ENCODE measurements around the gene POTEJ.
"Not testable (repeated sequence)": the region's sequence is repeated elsewhere in the genome, so short reads cannot be mapped to it uniquely, and the experiment has no call there.

Gene POTEJ

DNA sequence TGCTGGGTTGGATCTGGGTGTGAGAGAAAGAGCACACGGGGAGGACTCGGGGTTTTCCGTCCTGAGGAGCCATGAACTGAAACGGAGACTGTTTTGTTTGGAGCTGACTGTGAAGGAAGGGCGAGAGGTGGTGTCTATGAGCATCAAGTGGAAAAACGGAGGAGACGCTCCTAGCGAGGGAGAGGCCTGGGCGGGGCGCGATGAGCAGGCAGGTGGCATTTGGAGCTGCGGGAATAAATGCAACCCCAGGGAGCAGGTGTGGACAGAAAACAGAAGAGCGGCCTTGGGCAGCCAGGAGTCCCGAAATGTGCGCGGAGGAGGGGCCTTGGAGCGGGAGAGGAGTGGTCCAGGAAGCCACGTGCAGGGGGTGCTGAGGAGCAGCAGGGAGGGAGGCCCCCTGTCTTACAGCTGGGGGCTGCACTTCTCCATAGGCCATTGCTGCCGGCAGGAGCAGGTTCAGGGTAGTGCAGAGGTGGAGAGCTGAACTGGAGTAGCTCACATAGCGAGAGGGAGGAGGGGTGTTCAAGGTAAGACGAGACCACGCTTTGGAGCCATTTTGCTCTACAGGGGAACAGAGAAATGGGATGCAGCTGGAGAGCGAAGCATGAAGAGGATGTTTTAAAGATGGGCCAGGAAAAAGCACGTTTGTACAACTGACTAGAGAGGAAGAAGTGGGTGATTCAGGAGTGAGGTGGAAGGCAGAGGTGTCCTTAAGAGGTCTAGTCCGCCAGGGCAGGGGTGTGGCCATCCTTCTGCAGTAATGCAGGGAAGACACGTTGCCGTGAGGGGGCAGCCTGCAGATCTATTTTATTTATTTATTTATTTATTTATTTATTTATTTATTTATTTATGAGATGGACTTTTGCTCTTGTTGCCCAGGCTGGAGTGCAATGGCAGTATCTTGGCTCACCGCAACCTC lies 2.0 kb upstream of the POTEJ start:
- not testable (repeated sequence) for H3K9ac ChIP-seq (ENCODE audit: low read length); H4K20me1 ChIP-seq (ENCODE audit: insufficient read depth, low read length); H3F3A ChIP-seq (ENCODE audit: insufficient read depth, low read length); H3K27ac ChIP-seq (ENCODE audit: low read length); H2AFZ ChIP-seq (ENCODE audit: low read length); H3K36me3 ChIP-seq (replicated peaks; ENCODE audit: insufficient read depth, low read length); H3K9me3 ChIP-seq (replicated peaks; ENCODE audit: insufficient read depth, low read length); H3K4me1 ChIP-seq (ENCODE audit: low read length); H3K79me2 ChIP-seq (ENCODE audit: low read length); H3K27me3 ChIP-seq (replicated peaks; ENCODE audit: insufficient read depth, low read length); DNase-seq; H3K4me2 ChIP-seq (ENCODE audit: low read depth, low read length); H3K9me2 ChIP-seq (replicated peaks; ENCODE audit: insufficient read depth, low read length); H3K4me3 ChIP-seq (ENCODE audit: low read length)

DNA sequence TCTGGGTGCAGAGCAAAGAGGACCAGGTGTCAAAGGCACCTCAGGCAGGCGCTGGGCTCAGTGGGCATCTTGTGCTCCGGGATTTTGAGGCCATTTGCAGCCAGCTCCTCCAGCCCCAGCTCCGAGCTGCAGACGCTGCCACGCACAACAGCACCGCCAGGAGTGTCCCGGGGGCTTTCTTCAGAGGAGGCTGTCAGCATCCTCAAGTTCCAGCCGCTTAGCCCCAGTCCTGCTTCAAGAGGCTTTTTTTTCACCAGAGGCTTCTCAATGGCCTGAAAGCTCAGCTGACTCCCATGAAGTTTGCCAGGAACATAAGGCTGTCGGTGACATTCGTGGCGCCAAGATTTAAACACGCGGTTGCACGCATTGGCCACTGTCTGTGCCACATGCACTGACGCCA lies 754 bp upstream of the POTEJ start:
- not testable (repeated sequence) for H3K27me3 ChIP-seq (replicated peaks; ENCODE audit: insufficient read depth, low read length); H3K79me2 ChIP-seq (ENCODE audit: low read length); H3K9me3 ChIP-seq (replicated peaks; ENCODE audit: insufficient read depth, low read length); H3K4me2 ChIP-seq (ENCODE audit: low read depth, low read length); H3F3A ChIP-seq (ENCODE audit: insufficient read depth, low read length); H3K4me1 ChIP-seq (ENCODE audit: low read length); H4K20me1 ChIP-seq (ENCODE audit: insufficient read depth, low read length); H2AFZ ChIP-seq (ENCODE audit: low read length); H3K4me3 ChIP-seq (ENCODE audit: low read length); H3K27ac ChIP-seq (ENCODE audit: low read length); DNase-seq; H3K9me2 ChIP-seq (replicated peaks; ENCODE audit: insufficient read depth, low read length); H3K36me3 ChIP-seq (replicated peaks; ENCODE audit: insufficient read depth, low read length); H3K9ac ChIP-seq (ENCODE audit: low read length)

DNA sequence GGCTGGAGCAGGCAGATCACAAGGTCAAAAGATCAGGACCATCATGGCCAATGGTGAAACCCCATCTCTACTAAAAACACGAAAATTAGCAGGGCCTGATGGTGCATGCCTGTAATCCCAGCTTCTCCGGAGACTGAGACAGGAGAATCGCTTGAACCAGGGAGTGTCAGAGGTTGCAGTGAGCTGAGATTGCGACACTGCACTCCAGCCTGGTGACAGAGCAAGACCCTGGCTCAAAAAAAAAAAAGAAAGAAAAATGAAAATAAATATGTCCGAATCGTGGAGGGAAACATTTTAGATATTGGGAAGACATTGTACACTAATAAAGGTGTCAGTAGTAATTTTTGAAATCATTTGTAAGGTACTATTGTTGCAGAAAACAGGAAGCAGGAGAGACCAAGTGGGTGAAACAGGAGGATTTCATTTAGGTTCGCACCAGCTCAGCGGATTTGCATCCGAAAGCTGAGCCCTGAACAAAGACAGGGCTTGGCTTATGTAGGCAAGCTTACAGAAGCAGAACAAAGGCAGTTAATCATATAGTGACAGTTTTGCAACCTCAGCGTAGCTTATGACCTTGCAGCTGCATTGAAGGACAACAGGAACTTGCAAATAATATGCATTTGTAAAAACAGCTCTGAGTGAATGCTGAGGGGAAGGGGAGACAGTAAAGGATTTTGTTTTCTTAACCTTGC lies 17.7 kb downstream of the POTEJ start:
- not testable (repeated sequence) for H2AFZ ChIP-seq (ENCODE audit: low read length)

DNA sequence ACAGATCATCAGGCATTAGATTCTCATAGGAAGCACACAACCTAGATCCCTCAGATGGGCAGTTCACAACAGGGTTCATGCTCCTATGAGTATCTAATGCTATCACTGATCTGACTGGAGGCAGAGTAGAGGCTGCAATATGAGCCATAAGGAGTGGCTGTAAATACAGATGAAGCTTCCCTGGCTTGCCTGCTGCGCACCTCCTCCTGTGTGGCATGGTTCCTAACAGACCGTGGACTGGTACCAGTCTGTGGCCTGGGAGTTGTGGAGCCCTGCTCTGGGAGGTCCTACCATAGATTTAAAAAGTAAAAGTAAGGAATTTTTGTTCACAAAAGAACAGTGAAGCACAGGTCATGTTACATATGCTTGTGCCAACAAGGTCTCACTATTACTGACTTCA lies 27.7 kb downstream of the POTEJ start:
- not testable (repeated sequence) for H2AFZ ChIP-seq (ENCODE audit: low read length); H3K9me3 ChIP-seq (replicated peaks; ENCODE audit: insufficient read depth, low read length); H3K9ac ChIP-seq (ENCODE audit: low read length); H4K20me1 ChIP-seq (ENCODE audit: insufficient read depth, low read length); H3K79me2 ChIP-seq (ENCODE audit: low read length); H3K4me2 ChIP-seq (ENCODE audit: low read depth, low read length); H3K27ac ChIP-seq (ENCODE audit: low read length); H3K4me3 ChIP-seq (ENCODE audit: low read length); H3K36me3 ChIP-seq (replicated peaks; ENCODE audit: insufficient read depth, low read length); DNase-seq; H3F3A ChIP-seq (ENCODE audit: insufficient read depth, low read length); H3K4me1 ChIP-seq (ENCODE audit: low read length); H3K9me2 ChIP-seq (replicated peaks; ENCODE audit: insufficient read depth, low read length); H3K27me3 ChIP-seq (replicated peaks; ENCODE audit: insufficient read depth, low read length)

More for the DNA sequence above, 17.7 kb downstream of the POTEJ start:
- H3K79me2 ChIP-seq (ENCODE audit: low read length); H3K9me3 ChIP-seq (replicated peaks; ENCODE audit: insufficient read depth, low read length); H3K27ac ChIP-seq (ENCODE audit: low read length); H3K27me3 ChIP-seq (replicated peaks; ENCODE audit: insufficient read depth, low read length); H4K20me1 ChIP-seq (ENCODE audit: insufficient read depth, low read length); H3K4me3 ChIP-seq (ENCODE audit: low read length); DNase-seq; H3K4me2 ChIP-seq (ENCODE audit: low read depth, low read length); H3K4me1 ChIP-seq (ENCODE audit: low read length); H3K9me2 ChIP-seq (replicated peaks; ENCODE audit: insufficient read depth, low read length); H3F3A ChIP-seq (ENCODE audit: insufficient read depth, low read length); H3K9ac ChIP-seq (ENCODE audit: low read length); H3K36me3 ChIP-seq (replicated peaks; ENCODE audit: insufficient read depth, low read length): not testable (repeated sequence)

DNA sequence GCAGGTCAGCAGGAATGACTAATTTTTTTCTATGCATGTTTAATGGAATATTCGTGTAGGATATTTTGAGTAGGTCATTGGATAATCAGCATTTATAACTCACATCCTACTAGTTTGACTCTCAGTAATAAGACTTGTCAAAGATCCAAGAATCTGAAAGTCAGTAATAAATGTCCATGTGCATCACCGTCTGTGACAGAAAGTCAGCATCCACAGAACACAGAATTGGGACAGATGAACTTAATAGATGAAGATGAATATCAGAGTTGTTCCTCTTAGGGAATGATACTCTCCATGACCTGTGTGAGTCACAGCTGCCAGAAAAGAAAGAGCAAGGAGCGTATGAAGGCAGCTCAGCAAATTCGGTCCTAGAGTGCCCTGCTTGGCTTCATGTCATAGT lies 30.4 kb downstream of the POTEJ start:
- not testable (repeated sequence) for H3K4me1 ChIP-seq (ENCODE audit: low read length); H3K79me2 ChIP-seq (ENCODE audit: low read length); H3K27me3 ChIP-seq (replicated peaks; ENCODE audit: insufficient read depth, low read length); H2AFZ ChIP-seq (ENCODE audit: low read length); DNase-seq; H3K27ac ChIP-seq (ENCODE audit: low read length); H3K4me2 ChIP-seq (ENCODE audit: low read depth, low read length); H3K9me2 ChIP-seq (replicated peaks; ENCODE audit: insufficient read depth, low read length); H3F3A ChIP-seq (ENCODE audit: insufficient read depth, low read length); H3K36me3 ChIP-seq (replicated peaks; ENCODE audit: insufficient read depth, low read length); H3K4me3 ChIP-seq (ENCODE audit: low read length); H4K20me1 ChIP-seq (ENCODE audit: insufficient read depth, low read length); H3K9ac ChIP-seq (ENCODE audit: low read length); H3K9me3 ChIP-seq (replicated peaks; ENCODE audit: insufficient read depth, low read length)

DNA sequence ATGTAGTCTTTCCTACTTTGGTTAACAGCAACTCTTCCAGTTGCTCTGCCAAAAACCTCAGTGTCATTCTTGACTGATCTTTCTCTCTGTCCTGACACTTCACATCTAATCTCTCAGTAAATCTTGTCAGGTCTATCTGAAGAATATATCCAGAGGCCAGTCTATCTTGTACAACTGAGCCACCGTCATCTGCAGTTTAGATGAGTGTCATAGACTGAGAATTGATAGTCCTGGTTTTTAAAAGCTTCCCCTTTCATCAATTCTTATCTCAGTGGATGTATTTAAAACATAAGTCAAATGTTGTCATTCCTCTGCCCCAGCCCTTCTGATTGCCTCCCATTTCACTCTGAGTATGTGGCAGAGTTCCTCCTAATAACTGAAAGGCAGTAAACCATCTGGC lies 38.0 kb downstream of the POTEJ start:
- not testable (repeated sequence) for H3K27ac ChIP-seq (ENCODE audit: low read length); H3K4me2 ChIP-seq (ENCODE audit: low read depth, low read length); H3K27me3 ChIP-seq (replicated peaks; ENCODE audit: insufficient read depth, low read length); H3K4me3 ChIP-seq (ENCODE audit: low read length); H3K9me3 ChIP-seq (replicated peaks; ENCODE audit: insufficient read depth, low read length); DNase-seq; H3F3A ChIP-seq (ENCODE audit: insufficient read depth, low read length); H3K36me3 ChIP-seq (replicated peaks; ENCODE audit: insufficient read depth, low read length); H3K9ac ChIP-seq (ENCODE audit: low read length); H3K79me2 ChIP-seq (ENCODE audit: low read length); H3K9me2 ChIP-seq (replicated peaks; ENCODE audit: insufficient read depth, low read length); H4K20me1 ChIP-seq (ENCODE audit: insufficient read depth, low read length); H3K4me1 ChIP-seq (ENCODE audit: low read length); H2AFZ ChIP-seq (ENCODE audit: low read length)

DNA sequence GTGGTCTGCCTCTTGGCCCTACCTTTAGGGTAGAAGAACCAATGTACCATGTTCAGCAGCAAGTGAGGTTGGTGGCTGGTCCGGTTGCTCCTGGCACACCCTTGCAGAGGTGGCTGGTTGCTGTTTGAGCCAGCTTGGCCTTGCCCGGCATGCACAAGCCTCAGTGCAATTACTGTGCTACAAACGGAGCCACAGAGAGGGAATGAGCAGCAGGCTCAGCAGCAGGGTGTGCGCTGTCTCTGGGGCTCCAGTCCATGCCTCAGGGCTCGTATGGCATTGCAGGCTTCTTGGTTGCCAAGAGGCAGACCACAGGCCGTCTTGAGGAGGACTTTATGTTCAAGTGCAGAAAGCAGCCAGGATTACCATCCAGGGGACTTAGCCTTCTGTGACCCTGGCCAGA lies 53.3 kb downstream of the POTEJ start:
- H3K79me2 ChIP-seq (ENCODE audit: low read length); H2AFZ ChIP-seq (ENCODE audit: low read length); H3K27me3 ChIP-seq (replicated peaks; ENCODE audit: insufficient read depth, low read length); H3K9ac ChIP-seq (ENCODE audit: low read length); H3K36me3 ChIP-seq (replicated peaks; ENCODE audit: insufficient read depth, low read length); H3K4me1 ChIP-seq (ENCODE audit: low read length); H3K27ac ChIP-seq (ENCODE audit: low read length); H3F3A ChIP-seq (ENCODE audit: insufficient read depth, low read length); H4K20me1 ChIP-seq (ENCODE audit: insufficient read depth, low read length); H3K4me2 ChIP-seq (ENCODE audit: low read depth, low read length); DNase-seq; H3K4me3 ChIP-seq (ENCODE audit: low read length); H3K9me2 ChIP-seq (replicated peaks; ENCODE audit: insufficient read depth, low read length); H3K9me3 ChIP-seq (replicated peaks; ENCODE audit: insufficient read depth, low read length): not testable (repeated sequence)

DNA sequence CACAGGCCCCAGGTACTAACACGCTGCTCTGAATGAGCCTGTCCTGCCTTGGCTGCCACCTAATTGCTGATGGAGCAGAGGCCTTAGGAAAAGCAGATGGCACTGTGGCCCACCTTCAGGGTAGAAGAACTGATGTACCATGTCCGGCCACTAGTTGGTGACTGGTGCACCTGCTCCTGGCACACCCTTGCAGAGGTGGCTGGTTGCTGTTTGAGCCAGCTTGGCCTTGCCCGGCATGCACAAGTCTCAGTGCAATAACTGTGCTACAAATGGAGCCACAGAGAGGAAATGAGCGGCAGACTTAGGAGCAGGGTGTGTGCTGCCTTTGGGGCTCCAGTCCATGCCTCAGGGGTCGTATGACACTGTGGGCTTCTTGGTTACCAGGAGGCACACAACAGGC lies 54.4 kb downstream of the POTEJ start:
- H3K9me3 ChIP-seq (replicated peaks; ENCODE audit: insufficient read depth, low read length); H3K4me1 ChIP-seq (ENCODE audit: low read length); H3K9me2 ChIP-seq (replicated peaks; ENCODE audit: insufficient read depth, low read length); H4K20me1 ChIP-seq (ENCODE audit: insufficient read depth, low read length); H2AFZ ChIP-seq (ENCODE audit: low read length); H3K27ac ChIP-seq (ENCODE audit: low read length); H3K4me2 ChIP-seq (ENCODE audit: low read depth, low read length); H3F3A ChIP-seq (ENCODE audit: insufficient read depth, low read length); H3K79me2 ChIP-seq (ENCODE audit: low read length); DNase-seq; H3K27me3 ChIP-seq (replicated peaks; ENCODE audit: insufficient read depth, low read length); H3K36me3 ChIP-seq (replicated peaks; ENCODE audit: insufficient read depth, low read length); H3K4me3 ChIP-seq (ENCODE audit: low read length); H3K9ac ChIP-seq (ENCODE audit: low read length): not testable (repeated sequence)
